CD1c-positive myeloid dendritic cell (primary cell): ENCODE results near the gene CLEC4M.
A peak's percentile ranks its signal among the peaks of the same experiment; 100 is the strongest.
"Not testable (repeated sequence)": the region's sequence is repeated elsewhere in the genome, so short reads cannot be mapped to it uniquely, and the experiment has no call there.

ENCODE experiments used
- DNase-seq: peaks from one replicate; pipeline ENCODE4 v3.0.0-alpha.2; 2016; ENCODE audit errors: extremely low spot score

CLEC4M gene

DNA sequence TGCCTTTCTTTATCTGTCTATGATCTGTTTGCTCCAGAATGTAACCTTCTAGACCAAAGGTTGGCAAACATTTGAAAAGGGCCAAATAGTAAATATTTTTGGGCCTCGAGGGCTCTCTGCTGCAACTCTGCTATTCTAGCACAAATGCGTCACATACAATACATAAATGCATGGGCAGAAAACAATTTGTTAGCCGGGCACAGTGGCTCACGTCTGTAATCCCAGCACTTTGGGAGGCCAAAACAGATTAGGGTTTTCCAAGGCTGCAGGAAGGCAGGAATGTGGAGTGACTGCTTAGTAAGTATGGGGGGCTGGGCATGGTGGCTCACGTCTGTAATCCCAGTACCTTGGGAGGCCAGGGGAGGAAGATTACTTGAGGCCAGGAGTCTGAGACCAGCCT lies 45.1 kb downstream of the CLEC4M start:
- no peak for DNase-seq

DNA sequence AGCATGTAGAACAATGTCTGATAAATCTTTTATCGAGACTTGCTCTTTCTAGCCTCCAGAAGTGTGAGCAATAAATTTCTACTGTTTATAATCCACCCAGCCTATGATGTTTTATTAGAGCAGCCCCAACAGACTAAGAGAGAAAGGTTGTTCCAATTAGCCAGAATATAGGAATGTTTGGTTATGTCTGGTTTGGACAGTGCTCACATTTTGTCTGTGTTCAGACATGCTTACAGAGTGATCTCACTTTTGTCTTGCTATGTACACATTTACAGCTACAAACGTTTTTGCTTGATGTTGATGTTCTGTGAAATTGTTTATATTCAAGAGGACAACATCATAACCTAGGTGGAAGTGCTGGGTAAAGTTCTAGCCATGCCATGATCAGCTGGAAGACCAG lies 48.9 kb downstream of the CLEC4M start:
- no peak for DNase-seq

DNA sequence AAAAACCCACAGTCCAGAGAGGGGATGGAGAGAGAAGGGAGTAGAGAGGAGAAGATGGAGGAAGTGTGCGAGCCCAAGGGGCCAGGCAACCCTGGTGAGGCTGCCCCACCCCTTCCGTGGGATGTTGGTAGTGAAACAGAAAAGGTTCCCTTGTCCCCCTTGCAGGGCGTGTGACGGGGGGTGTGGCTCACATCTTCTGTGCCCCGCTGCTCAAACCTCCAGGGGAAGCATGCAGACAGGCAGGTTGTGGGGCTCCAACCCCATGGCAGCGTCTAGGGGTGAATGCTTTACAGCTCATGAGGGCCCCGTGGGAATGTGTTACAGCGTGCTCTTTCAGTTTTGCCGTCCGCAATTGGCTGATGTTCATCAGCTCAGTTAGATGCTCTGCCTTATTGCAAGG lies 52.3 kb downstream of the CLEC4M start:
- DNase-seq, result no peak

DNA sequence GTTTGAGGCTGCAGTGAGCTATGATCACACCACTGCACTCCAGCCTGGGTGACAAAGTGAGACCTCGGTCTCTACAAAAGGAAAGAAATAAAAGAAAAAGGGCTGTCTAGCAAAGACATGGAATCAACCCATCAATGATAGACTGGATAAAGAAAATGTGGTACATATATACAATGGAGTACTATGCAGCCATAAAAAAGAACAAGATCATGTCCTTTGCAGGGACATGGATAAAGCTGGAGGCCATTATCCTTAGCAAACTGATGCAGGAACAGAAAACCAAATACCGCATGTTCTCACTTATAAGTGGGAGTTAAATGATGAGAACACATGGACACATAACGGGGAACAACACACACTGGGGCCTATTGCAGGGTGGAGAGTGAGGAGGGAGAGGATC lies 53.0 kb downstream of the CLEC4M start:
- DNase-seq, result not testable (repeated sequence)

DNA sequence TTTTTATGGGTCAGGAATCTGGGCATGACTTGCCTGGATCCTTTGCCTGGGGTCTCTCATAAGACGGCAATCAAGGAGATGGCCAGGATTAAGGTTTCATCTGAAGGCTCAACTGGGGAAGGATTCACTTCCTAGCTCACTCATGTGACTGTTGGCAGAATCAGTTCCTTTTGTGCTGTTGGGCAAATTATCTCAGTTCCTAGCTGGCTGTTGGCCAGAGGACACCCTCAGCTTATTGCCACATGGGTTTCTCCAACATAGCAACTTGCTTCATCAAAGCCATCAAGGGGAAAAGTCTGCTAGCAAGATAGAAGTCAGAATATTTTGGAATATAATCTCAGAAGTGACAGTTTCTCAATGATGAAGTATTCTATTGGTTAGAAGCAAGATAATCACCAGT lies 54.8 kb downstream of the CLEC4M start:
- peak; percentile 89 for DNase-seq

DNA sequence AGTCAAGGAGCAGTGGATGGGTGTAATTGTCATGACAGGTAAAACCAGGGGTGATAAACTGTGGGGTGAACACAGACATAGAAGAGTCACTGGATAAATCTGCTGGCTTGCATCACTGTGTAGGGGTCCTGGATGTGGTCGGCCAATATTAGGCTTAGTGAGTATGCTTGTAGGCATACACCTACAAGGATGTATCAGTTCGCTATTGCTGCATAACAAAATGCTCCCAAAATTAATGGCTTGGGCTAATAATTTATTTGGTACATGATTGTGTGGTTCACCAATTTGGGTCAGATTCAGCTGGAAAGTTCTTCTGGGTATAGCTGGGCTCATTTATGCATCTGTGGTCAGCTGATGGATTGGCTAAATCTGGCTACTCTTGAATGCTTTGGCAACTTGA lies 55.8 kb downstream of the CLEC4M start:
- no peak for DNase-seq
